GM23338 (cell line): ENCODE data around the gene SLC48A1. TPM values are rescaled to one million over a fixed set of nuclear protein-coding genes. Genes with fewer than 3 reads are reported as not detected.

ENCODE experiments used
- ATAC-seq: fragments of 200-7000 bp; cut with Tn5 transposase; 3 replicates; pipeline ENCODE4 v1.9.1; 2020
- DNase-seq: peaks from one replicate; pipeline ENCODE4 v3.0.0-alpha.2; 2015; ENCODE audit warnings: low spot score
- H2AFZ ChIP-seq: fragments of 200-600 bp; sonication (generic); 2 replicates; pipeline ENCODE4 v1.8.0; 2016; ENCODE audit warnings: antibody characterized with exemption, mild to moderate bottlenecking, moderate library complexity
- H3F3A ChIP-seq: fragments of 200-600 bp; sonication (generic); replicated peaks from 2 replicates; pipeline ENCODE4 v1.8.0; 2017; ENCODE audit warnings: antibody characterized with exemption, mixed run types, low read depth
- H3K27ac ChIP-seq: fragments of 200-600 bp; sonication (generic); 2 replicates; pipeline ENCODE4 v1.6.1; 2016; ENCODE audit warnings: low read depth
- H3K27me3 ChIP-seq: fragments of 200-600 bp; sonication (generic); 2 replicates; pipeline ENCODE4 v1.8.0; 2016; ENCODE audit warnings: mild to moderate bottlenecking, mixed run types, moderate library complexity; ENCODE audit not compliant: insufficient read depth
- H3K36me3 ChIP-seq: fragments of 200-600 bp; sonication (generic); 2 replicates; pipeline ENCODE4 v1.8.0; 2016; ENCODE audit warnings: mild to moderate bottlenecking; ENCODE audit not compliant: insufficient read depth
- H3K4me1 ChIP-seq: fragments of 200-600 bp; sonication (generic); 2 replicates; pipeline ENCODE4 v1.8.0; 2016; ENCODE audit warnings: mild to moderate bottlenecking, moderate library complexity; ENCODE audit not compliant: insufficient read depth
- H3K4me2 ChIP-seq: fragments of 200-600 bp; sonication (generic); 2 replicates; pipeline ENCODE4 v1.7.1; 2017; ENCODE audit warnings: mixed run types
- H3K4me3 ChIP-seq: fragments of 200-600 bp; sonication (generic); 2 replicates; pipeline ENCODE4 v1.6.1; 2016; ENCODE audit warnings: mixed run types
- H3K79me2 ChIP-seq: fragments of 200-600 bp; sonication (generic); replicated peaks from 2 replicates; pipeline ENCODE4 v1.8.0; 2017; ENCODE audit warnings: mild to moderate bottlenecking; ENCODE audit not compliant: insufficient read depth
- H3K9me2 ChIP-seq: fragments of 200-600 bp; sonication (generic); 2 replicates; pipeline ENCODE4 v1.8.0; 2017; ENCODE audit not compliant: insufficient read depth
- H4K20me1 ChIP-seq: fragments of 200-600 bp; sonication (generic); replicated peaks from 2 replicates; pipeline ENCODE4 v1.8.0; 2017; ENCODE audit warnings: mild to moderate bottlenecking; ENCODE audit not compliant: insufficient read depth
- H3K27ac Mint-ChIP-seq: 2 replicates; pipeline ENCODE4 v1.8.0; 2020; ENCODE audit warnings: inconsistent platforms, mild to moderate bottlenecking, moderate library complexity, mixed read lengths
- H3K27me3 Mint-ChIP-seq: 3 replicates; pipeline ENCODE4 v1.8.0; 2022; ENCODE audit warnings: low read depth, mild to moderate bottlenecking, moderate library complexity, mixed read lengths, inconsistent platforms; ENCODE audit not compliant: insufficient read depth, poor library complexity
- H3K36me3 Mint-ChIP-seq: 3 replicates; pipeline ENCODE4 v1.8.0; 2021; ENCODE audit warnings: low read depth, mild to moderate bottlenecking, inconsistent platforms, moderate library complexity, mixed read lengths
- H3K4me1 Mint-ChIP-seq: 3 replicates; pipeline ENCODE4 v1.8.0; 2020; ENCODE audit warnings: mild to moderate bottlenecking, inconsistent platforms, mixed read lengths
- H3K4me3 Mint-ChIP-seq: 3 replicates; pipeline ENCODE4 v1.8.0; 2021; ENCODE audit warnings: moderate library complexity, mild to moderate bottlenecking, inconsistent platforms, mixed read lengths
- H3K9me3 Mint-ChIP-seq: 3 replicates; pipeline ENCODE4 v1.8.0; 2020; ENCODE audit warnings: moderate library complexity, mild to moderate bottlenecking, inconsistent platforms, mixed read lengths
- CREB1 ChIP-seq: fragments of 250-450 bp; sonication (Bioruptor Pico); IDR thresholded peaks from 2 replicates; pipeline ENCODE4 v1.5.0; 2020; ENCODE audit warnings: low read depth, mild to moderate bottlenecking, moderate library complexity
- EZH2 ChIP-seq: fragments of 200-600 bp; sonication (generic); IDR thresholded peaks from one replicate; pipeline ENCODE4 v1.8.0; 2017; ENCODE audit warnings: antibody characterized with exemption, mild to moderate bottlenecking, low read depth; ENCODE audit not compliant: unreplicated experiment
- EZH2phosphoT487 ChIP-seq: fragments of 200-600 bp; sonication (generic); IDR thresholded peaks from one replicate; pipeline ENCODE4 v1.8.1; 2018; ENCODE audit warnings: antibody characterized with exemption; ENCODE audit not compliant: unreplicated experiment
- JUNB ChIP-seq: IDR thresholded peaks from one replicate; pipeline ENCODE4 v1.6.1; 2016; ENCODE audit warnings: antibody characterized with exemption; ENCODE audit not compliant: unreplicated experiment
- NANOG ChIP-seq: IDR thresholded peaks from 2 replicates; pipeline ENCODE4 v1.6.1; 2016; ENCODE audit warnings: antibody characterized with exemption, borderline replicate concordance
- POLR2AphosphoS5 ChIP-seq: IDR thresholded peaks from 2 replicates; pipeline ENCODE4 v1.6.1; 2016; ENCODE audit warnings: antibody characterized with exemption, low read depth
- STAT1 ChIP-seq: IDR thresholded peaks from one replicate; pipeline ENCODE4 v1.6.1; 2016; ENCODE audit warnings: antibody characterized with exemption; ENCODE audit not compliant: unreplicated experiment
- ZNF114 ChIP-seq: fragments of 250-450 bp; sonication (Bioruptor Pico); IDR thresholded peaks from 2 replicates; pipeline ENCODE4 v1.5.0; 2020; ENCODE audit warnings: mild to moderate bottlenecking, moderate library complexity
- ZNF331 ChIP-seq: fragments of 250-450 bp; sonication (Bioruptor Pico); IDR thresholded peaks from 2 replicates; pipeline ENCODE4 v1.5.0; 2020; ENCODE audit warnings: low read depth, mild to moderate bottlenecking, moderate library complexity
- polyA plus RNA-seq: library from polyadenylated mRNA; unstranded; fragments of >200 nt; fragmentation: Nextera tagmentation; extraction: Ambion mirVana; gene quantifications from 2 replicates; pipeline ENCODE4 v1.2.1, GENCODE V29; 2016
- total RNA-seq: library from RNA; depleted of rRNA; stranded (reverse); fragments of >200 nt; shearing (Covaris generic); gene quantifications from 2 replicates; pipeline ENCODE4 v1.2.3, GENCODE V29; 2014
- TF ChIP-seq, protein P1 (sequence below): IDR thresholded peaks from one replicate; pipeline ENCODE4 v1.6.1; 2018; ENCODE audit warnings: antibody characterized with exemption; ENCODE audit not compliant: unreplicated experiment
- TF ChIP-seq, protein P2 (sequence below), 2 experiments: fragments of 200-600 bp in 1 of 2; sonication (generic) in 1 of 2; conservative IDR thresholded peaks; 2 replicates each; pipeline versions ENCODE4 v1.5.1 to v1.6.1; 2016 to 2017; ENCODE audit warnings: antibody characterized with exemption in 2 of 2, low read depth in 2 of 2, mild to moderate bottlenecking in 2 of 2, moderate library complexity in 1 of 2
- TF ChIP-seq, protein P3 (sequence below): IDR thresholded peaks from 2 replicates; pipeline ENCODE4 v1.6.1; 2016; ENCODE audit warnings: antibody characterized with exemption
- TF ChIP-seq, protein P4 (sequence below): fragments of 250-450 bp; sonication (Bioruptor Pico); IDR thresholded peaks from 2 replicates; pipeline ENCODE4 v1.5.0; 2020; ENCODE audit warnings: mild to moderate bottlenecking, moderate library complexity

Gene SLC48A1
- total and polyA plus RNA-seq, 2 experiments from 2014 or later, result 5.8 to 9.0 TPM

DNA sequence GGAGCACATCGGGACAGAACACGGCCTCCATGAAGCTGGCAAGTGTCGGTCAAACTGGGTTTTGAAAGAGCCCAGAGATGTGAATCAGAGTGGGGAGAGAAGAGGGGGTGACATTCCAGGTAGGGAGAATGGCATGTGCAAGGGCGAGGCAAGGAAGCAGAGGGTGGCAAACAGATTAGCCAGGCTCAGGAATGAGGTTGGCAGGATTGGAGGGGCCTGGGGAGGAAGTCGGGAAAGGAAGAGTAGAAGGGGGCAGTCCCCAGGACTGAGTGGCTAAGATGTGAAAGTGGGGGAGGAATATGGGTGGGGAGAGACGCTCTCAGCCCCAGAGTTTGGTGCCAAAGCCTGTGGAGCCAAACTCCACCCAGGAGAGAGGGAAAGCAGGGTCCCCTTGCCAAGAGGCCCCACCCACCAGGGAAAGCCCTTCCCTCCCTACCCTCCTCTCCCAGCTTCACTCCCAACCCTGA is 52.2 kb downstream of the SLC48A1 start:
- Histone ChIP-seq H3K4me1 (peaks cover 43% of the 10 kb centered on the region), H3K4me3 (no peak overlapping the region), H3K27me3 (no peaks in the 10 kb centered on the region), H3K79me2 (0 out of 2 replicates have a peak, but pooled peaks cover 4% of the 10 kb centered on the region), H3F3A (no peaks in the 10 kb centered on the region; the same call in 1 of the 2 replicates), H2AFZ (peak overlapping the region; percentile 85), H3K36me3 (no peaks in the 10 kb centered on the region), H3K9me2 (0 out of 2 replicates have a peak, but pooled peaks cover 3% of the 10 kb centered on the region), H3K27ac (no peak overlapping the region), H4K20me1 (no peaks in the 10 kb centered on the region), H3K4me2 (peak overlapping the region; percentile 55; the same call in 1 of the 2 replicates)
- peak; percentile 34 for DNase-seq
- TF ChIP-seq JUNB, result no peak
- no peak for TF ChIP-seq CREB1
- TF ChIP-seq, protein P1, sequence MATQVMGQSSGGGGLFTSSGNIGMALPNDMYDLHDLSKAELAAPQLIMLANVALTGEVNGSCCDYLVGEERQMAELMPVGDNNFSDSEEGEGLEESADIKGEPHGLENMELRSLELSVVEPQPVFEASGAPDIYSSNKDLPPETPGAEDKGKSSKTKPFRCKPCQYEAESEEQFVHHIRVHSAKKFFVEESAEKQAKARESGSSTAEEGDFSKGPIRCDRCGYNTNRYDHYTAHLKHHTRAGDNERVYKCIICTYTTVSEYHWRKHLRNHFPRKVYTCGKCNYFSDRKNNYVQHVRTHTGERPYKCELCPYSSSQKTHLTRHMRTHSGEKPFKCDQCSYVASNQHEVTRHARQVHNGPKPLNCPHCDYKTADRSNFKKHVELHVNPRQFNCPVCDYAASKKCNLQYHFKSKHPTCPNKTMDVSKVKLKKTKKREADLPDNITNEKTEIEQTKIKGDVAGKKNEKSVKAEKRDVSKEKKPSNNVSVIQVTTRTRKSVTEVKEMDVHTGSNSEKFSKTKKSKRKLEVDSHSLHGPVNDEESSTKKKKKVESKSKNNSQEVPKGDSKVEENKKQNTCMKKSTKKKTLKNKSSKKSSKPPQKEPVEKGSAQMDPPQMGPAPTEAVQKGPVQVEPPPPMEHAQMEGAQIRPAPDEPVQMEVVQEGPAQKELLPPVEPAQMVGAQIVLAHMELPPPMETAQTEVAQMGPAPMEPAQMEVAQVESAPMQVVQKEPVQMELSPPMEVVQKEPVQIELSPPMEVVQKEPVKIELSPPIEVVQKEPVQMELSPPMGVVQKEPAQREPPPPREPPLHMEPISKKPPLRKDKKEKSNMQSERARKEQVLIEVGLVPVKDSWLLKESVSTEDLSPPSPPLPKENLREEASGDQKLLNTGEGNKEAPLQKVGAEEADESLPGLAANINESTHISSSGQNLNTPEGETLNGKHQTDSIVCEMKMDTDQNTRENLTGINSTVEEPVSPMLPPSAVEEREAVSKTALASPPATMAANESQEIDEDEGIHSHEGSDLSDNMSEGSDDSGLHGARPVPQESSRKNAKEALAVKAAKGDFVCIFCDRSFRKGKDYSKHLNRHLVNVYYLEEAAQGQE, result no peak
- no peak for TF ChIP-seq EZH2phosphoT487
- TF ChIP-seq, protein P2, sequence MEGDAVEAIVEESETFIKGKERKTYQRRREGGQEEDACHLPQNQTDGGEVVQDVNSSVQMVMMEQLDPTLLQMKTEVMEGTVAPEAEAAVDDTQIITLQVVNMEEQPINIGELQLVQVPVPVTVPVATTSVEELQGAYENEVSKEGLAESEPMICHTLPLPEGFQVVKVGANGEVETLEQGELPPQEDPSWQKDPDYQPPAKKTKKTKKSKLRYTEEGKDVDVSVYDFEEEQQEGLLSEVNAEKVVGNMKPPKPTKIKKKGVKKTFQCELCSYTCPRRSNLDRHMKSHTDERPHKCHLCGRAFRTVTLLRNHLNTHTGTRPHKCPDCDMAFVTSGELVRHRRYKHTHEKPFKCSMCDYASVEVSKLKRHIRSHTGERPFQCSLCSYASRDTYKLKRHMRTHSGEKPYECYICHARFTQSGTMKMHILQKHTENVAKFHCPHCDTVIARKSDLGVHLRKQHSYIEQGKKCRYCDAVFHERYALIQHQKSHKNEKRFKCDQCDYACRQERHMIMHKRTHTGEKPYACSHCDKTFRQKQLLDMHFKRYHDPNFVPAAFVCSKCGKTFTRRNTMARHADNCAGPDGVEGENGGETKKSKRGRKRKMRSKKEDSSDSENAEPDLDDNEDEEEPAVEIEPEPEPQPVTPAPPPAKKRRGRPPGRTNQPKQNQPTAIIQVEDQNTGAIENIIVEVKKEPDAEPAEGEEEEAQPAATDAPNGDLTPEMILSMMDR (conservative IDR thresholded peaks at IDR 0.05; ENCODE audit: low read depth in 2 of 2), result no peak
- no peak for TF ChIP-seq ZNF331 (CRISPR knock-in tag)
- TF ChIP-seq STAT1, result no peak
- no peak for TF ChIP-seq POLR2AphosphoS5
- no peak for TF ChIP-seq NANOG
- no peak for TF ChIP-seq EZH2
- TF ChIP-seq, protein P3, sequence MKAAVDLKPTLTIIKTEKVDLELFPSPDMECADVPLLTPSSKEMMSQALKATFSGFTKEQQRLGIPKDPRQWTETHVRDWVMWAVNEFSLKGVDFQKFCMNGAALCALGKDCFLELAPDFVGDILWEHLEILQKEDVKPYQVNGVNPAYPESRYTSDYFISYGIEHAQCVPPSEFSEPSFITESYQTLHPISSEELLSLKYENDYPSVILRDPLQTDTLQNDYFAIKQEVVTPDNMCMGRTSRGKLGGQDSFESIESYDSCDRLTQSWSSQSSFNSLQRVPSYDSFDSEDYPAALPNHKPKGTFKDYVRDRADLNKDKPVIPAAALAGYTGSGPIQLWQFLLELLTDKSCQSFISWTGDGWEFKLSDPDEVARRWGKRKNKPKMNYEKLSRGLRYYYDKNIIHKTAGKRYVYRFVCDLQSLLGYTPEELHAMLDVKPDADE, result no peak
- TF ChIP-seq ZNF114 (CRISPR knock-in tag), result no peak
- TF ChIP-seq, protein P4, sequence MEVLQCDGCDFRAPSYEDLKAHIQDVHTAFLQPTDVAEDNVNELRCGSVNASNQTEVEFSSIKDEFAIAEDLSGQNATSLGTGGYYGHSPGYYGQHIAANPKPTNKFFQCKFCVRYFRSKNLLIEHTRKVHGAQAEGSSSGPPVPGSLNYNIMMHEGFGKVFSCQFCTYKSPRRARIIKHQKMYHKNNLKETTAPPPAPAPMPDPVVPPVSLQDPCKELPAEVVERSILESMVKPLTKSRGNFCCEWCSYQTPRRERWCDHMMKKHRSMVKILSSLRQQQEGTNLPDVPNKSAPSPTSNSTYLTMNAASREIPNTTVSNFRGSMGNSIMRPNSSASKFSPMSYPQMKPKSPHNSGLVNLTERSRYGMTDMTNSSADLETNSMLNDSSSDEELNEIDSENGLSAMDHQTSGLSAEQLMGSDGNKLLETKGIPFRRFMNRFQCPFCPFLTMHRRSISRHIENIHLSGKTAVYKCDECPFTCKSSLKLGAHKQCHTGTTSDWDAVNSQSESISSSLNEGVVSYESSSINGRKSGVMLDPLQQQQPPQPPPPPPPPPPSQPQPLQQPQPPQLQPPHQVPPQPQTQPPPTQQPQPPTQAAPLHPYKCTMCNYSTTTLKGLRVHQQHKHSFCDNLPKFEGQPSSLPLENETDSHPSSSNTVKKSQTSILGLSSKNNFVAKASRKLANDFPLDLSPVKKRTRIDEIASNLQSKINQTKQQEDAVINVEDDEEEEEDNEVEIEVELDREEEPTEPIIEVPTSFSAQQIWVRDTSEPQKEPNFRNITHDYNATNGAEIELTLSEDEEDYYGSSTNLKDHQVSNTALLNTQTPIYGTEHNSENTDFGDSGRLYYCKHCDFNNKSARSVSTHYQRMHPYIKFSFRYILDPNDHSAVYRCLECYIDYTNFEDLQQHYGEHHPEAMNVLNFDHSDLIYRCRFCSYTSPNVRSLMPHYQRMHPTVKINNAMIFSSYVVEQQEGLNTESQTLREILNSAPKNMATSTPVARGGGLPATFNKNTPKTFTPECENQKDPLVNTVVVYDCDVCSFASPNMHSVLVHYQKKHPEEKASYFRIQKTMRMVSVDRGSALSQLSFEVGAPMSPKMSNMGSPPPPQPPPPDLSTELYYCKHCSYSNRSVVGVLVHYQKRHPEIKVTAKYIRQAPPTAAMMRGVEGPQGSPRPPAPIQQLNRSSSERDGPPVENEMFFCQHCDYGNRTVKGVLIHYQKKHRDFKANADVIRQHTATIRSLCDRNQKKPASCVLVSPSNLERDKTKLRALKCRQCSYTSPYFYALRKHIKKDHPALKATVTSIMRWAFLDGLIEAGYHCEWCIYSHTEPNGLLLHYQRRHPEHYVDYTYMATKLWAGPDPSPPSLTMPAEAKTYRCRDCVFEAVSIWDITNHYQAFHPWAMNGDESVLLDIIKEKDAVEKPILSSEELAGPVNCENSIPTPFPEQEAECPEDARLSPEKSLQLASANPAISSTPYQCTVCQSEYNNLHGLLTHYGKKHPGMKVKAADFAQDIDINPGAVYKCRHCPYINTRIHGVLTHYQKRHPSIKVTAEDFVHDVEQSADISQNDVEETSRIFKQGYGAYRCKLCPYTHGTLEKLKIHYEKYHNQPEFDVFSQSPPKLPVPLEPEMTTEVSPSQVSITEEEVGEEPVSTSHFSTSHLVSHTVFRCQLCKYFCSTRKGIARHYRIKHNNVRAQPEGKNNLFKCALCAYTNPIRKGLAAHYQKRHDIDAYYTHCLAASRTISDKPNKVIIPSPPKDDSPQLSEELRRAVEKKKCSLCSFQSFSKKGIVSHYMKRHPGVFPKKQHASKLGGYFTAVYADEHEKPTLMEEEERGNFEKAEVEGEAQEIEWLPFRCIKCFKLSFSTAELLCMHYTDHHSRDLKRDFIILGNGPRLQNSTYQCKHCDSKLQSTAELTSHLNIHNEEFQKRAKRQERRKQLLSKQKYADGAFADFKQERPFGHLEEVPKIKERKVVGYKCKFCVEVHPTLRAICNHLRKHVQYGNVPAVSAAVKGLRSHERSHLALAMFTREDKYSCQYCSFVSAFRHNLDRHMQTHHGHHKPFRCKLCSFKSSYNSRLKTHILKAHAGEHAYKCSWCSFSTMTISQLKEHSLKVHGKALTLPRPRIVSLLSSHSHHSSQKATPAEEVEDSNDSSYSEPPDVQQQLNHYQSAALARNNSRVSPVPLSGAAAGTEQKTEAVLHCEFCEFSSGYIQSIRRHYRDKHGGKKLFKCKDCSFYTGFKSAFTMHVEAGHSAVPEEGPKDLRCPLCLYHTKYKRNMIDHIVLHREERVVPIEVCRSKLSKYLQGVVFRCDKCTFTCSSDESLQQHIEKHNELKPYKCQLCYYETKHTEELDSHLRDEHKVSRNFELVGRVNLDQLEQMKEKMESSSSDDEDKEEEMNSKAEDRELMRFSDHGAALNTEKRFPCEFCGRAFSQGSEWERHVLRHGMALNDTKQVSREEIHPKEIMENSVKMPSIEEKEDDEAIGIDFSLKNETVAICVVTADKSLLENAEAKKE (CRISPR knock-in tag), result no peak
- Mint-ChIP-seq H3K9me3 (no peaks in the 10 kb centered on the region), H3K27ac (no peak overlapping the region), H3K4me3 (no peak overlapping the region), H3K27me3 (peaks cover 16% of the 10 kb centered on the region), H3K36me3 (no peaks in the 10 kb centered on the region; the same call in 2 of the 3 replicates), H3K4me1 (peaks cover 58% of the 10 kb centered on the region)
- ATAC-seq, result peak; percentile 35
